NOMO-1 (cell line): ENCODE measurements around the gene CSF3R.

Source experiments
- DNase-seq, 2 experiments: peaks; one replicate each; lab custom pipeline; 2025; ENCODE audit not compliant: unreplicated experiment in 2 of 2; lab: John Stamatoyannopoulos, UW

The CSF3R gene

GRCh38 chr1:36463463-36463802, 19.3 kb downstream of the CSF3R start:
- no peak for DNase-seq

- DNase-seq: peak; percentile 37 to 42
These were observed 23.8 kb downstream of the CSF3R start for GRCh38 chr1:36458910-36459309.

- peak; percentile 30 to 79 for DNase-seq
These were observed 25.0 kb downstream of the CSF3R start for GRCh38 chr1:36457691-36458090.

GRCh38 chr1:36456391-36456928, 26.3 kb downstream of the CSF3R start:
- DNase-seq: no peak

- no peak for DNase-seq
These were observed 27.3 kb downstream of the CSF3R start for GRCh38 chr1:36455386-36455785.

- no peak for DNase-seq
These were observed 28.9 kb downstream of the CSF3R start for GRCh38 chr1:36453600-36454388.

GRCh38 chr1:36453051-36453450, 29.7 kb downstream of the CSF3R start:
- no peak for DNase-seq

GRCh38 chr1:36450919-36451305, 31.8 kb downstream of the CSF3R start:
- no peak for DNase-seq

GRCh38 chr1:36450270-36450918, 32.3 kb downstream of the CSF3R start, which contains the start of gene OSCP1:
OSCP1 (minus strand) TSS chr1:36450451; CDS start chr1:36450369, 82 bp downstream.
- DNase-seq: peak; percentile 78 to 82

GRCh38 chr1:36448530-36449056, 34.1 kb downstream of the CSF3R start:
- DNase-seq: peak in 1 of 2 experiments; percentile 8

GRCh38 chr1:36447450-36447849, 35.3 kb downstream of the CSF3R start:
- no peak for DNase-seq

- peak; percentile 36 to 60 for DNase-seq
These were observed 36.0 kb downstream of the CSF3R start for GRCh38 chr1:36446746-36447145.

- peak; percentile 64 to 71 for DNase-seq
These were observed 36.4 kb downstream of the CSF3R start for GRCh38 chr1:36446271-36446670.

- no peak for DNase-seq
These were observed 39.4 kb downstream of the CSF3R start for GRCh38 chr1:36443297-36443696.

GRCh38 chr1:36442337-36442736, 40.4 kb downstream of the CSF3R start:
- peak in 1 of 2 experiments; percentile 14 for DNase-seq

- DNase-seq: no peak
These were observed 42.1 kb downstream of the CSF3R start for GRCh38 chr1:36440646-36441045.

GRCh38 chr1:36440044-36440443, 42.7 kb downstream of the CSF3R start:
- DNase-seq: no peak

- DNase-seq: no peak
These were observed 44.0 kb downstream of the CSF3R start for GRCh38 chr1:36438715-36439114.

GRCh38 chr1:36436821-36437220, 45.9 kb downstream of the CSF3R start:
- no peak for DNase-seq

GRCh38 chr1:36433102-36433501, 49.6 kb downstream of the CSF3R start:
- no peak for DNase-seq

- DNase-seq: no peak
These were observed 50.1 kb downstream of the CSF3R start for GRCh38 chr1:36432616-36433015.

GRCh38 chr1:36425791-36426190, 56.9 kb downstream of the CSF3R start:
- no peak for DNase-seq
